Measurements from ENCODE around the gene TPP1.

TPP1 gene

DNA sequence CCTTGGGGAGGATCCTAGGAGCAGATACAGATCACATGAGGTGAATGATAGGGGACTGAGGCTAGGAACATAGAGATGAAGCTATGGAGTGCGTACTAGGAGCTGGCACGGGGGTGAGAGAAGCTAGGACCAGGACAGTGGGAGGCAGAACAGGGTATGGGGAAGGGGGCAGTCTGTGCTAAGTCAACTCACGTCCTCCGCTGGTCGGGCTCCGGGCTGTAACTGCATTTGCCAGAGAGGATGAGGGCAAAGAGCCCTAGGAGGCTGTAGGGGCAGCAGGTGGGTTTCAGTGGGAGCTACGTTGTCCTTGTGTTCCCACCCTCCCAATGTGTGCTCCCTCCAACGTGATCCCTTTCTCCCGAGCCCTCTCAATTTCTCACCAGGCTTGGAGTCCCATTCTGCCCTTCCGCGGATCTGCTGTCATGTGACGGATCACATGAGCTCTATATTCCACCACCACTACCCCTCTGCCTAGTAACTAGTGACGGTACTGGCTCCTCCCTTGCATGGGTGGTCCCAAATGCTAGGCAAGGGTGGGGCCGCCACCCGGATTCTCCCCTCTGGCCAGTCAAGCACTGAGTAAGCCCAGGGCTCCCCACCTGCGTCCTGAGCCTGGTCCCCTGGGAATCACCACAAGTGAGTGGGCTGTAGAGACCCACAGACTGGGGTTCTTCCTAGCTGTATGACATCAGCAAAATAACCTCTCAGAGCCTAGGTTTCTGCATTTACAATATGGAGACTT, at the start of gene TPP1:
Gene TPP1, minus strand, starts transcription at position 419 of the 742 bp plus-strand sequence. Its CDS starts 22 bp downstream, at position 397.
- DNase-seq (ENCODE audit: low read depth): peak; percentile 89

DNA sequence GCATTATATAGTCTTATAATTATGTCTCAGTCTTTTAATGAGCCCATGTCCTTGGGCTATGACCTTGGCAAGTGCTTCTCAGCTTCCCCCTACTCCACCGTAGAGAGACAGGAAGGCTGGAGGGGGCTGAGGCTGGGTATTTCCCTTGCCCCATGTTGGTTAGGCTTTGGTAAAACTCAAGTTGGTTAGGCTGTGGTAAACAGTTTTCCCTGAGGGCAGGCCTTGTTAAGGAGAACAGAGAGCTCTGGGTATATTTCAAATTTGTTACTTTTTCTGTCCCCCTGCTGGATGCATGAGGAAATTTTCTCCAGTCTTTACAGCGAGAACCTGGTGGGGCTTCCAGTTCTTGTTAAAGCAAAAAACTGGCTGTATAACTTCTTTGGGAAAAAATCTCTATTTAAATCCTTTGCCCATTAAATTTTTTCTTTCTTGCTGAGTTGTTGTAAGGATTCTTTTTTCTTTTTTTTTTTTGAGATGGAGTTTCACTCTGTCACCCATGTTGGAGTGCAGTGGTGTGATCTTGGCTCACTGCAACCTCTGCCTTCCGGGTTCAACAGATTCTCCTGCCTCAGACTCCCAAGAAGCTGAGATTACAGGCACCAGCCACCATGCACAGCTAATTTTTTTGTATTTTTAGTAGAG, 48.6 kb upstream of the TPP1 start:
- peak; percentile 26 for DNase-seq (ENCODE audit: low read depth)

DNA sequence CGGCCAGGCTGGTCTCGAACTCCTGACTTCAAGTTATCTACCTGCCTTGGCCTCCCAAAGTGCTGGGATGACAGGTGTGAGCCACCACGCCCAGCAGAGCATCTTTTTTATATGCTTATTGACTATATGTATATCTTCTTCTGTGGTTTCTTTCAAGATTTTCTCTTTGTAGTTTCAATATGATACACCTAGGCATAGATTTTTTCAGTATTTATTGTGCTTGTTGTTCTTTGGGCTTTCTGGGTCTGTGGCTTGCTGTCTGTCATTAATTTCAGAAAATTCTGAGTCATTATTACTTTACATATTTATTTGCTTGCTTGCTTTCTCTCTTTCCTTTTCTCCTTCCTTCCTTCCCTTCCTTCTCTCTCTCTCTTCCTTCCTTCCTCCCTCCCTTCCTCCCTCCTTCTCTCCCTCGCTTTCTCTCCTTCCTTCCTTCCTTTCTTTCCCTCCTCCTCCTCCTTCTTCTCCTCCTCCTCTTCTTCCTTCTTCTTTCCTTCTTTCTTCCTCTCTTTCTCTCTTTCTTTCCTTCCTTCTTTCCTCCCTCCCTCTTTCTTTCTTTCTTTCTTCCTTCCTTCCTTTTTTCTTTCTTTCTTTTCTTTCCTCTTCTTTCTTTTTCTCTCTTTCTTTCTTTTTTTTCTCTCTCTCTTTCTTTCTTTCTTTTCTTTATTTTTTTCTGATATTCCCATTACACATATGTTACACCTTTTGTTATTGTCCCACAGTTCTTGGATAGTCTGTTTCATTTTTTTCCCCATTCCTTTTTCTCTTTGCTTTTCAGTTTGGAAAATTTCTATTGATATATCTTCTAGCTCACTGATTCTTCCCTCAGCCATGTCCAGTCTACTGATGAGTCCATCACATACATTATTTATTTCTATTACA, 47.3 kb upstream of the TPP1 start:
- no peak for DNase-seq (ENCODE audit: low read depth)

DNA sequence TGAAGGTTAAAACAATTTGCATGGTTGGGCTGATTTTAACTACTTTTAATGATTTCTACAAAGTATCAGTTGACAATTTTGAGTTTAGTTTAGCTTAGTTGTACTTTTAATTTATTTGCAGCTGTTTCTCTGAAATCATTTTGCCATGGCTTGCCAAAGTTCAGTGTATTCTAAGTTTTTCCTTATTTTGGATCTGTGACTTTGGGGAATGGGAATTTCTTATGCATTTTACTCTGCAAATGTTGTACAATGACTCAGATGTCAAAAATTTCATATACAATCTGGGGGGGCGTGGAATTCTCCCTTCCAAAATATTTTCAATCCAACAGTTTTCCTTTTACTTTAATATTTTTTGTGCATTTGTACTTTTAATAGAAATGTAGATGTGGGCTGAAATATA, 45.3 kb upstream of the TPP1 start:
- no peak for DNase-seq (ENCODE audit: low read depth)

DNA sequence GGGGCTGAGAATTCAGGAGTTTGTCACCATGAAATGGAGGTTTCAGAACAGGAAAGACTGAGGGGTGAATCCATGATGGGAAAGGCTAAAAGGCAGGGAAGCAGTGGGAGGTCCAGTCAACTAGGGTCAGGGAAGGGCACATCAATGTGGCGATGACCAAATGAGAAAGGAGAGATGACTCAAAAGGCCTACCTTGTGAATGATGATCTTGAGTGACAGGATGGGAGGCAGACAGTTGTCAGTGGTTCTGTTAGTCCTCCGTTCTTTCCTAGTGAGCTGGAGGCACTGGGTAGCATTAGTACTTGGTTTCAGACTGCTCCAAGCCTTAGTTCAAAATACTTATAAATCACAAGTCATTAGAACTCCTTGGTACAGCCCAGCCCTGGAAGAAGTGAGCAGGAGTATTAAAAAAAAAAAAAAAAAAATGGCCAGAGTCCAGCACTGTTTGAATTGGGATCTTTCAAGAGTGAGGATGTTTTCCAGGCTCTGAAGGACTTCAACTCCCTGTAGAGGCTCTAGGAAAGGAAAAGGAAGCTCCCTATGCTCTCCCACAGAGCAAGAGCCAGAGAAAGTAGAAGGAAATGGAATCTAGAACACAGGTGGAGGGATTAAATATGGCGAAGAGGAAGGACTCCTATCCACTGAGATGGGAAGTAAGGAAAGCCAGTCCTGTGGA, 44.7 kb upstream of the TPP1 start:
- DNase-seq (ENCODE audit: low read depth): no peak

DNA sequence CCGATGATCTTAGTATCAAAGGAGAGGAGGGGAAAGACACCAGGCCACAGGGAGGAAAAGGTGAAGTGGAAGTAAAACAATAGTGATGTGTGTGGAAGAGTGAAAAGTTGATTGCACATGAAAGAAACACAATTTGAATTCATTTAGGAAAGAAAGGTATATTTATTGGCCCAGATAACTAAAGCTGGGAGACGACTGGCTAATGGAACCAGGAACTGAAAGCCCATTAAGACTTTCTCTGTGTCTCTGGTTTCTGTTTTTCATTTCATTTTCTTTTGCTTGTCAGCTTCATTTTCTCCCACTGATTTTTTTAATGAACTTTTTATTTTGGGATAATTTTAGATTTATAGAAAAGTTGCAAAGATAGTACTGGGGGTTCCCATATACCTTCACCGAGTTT, 41.5 kb upstream of the TPP1 start:
- DNase-seq (ENCODE audit: low read depth): no peak

DNA sequence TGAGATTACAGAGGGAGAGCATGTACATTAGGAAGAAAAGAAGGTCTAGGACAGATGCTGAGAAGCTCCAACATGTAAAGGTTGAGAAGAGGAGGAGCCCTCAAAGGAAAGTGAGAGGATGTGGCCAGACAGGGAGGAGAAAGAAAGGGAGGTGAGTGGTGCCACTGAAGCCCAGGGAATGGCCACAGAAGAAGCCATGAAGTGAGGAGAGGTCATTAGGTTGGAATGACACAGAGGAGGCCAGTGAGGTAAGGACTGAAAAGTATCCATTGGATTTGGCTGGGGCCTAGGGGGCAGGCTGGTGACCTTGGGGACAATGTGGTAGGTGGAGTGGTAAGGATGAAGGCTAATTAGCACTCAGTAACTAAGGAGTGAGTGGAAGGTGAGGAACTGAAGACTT, 39.4 kb upstream of the TPP1 start:
- DNase-seq (ENCODE audit: low read depth): no peak

DNA sequence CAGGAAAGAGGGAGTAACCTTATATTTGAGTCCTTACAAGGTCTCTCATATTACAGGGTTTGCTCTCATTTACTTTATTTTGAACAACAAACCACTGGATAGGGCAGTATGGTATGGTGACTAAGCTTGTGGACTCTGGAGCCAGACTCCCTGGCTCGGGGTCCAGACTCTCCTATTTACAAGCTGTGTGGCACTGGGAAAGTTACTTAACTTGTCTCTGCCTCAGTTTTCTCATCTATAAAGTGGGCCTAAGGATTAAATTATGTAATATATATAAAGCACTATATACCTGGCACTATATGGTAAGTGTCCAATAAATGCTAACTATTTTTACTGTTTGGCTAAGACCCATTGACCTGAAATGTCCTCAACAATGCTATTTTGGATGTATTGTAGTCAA, 38.1 kb upstream of the TPP1 start:
- DNase-seq (ENCODE audit: low read depth): peak; percentile 4

DNA sequence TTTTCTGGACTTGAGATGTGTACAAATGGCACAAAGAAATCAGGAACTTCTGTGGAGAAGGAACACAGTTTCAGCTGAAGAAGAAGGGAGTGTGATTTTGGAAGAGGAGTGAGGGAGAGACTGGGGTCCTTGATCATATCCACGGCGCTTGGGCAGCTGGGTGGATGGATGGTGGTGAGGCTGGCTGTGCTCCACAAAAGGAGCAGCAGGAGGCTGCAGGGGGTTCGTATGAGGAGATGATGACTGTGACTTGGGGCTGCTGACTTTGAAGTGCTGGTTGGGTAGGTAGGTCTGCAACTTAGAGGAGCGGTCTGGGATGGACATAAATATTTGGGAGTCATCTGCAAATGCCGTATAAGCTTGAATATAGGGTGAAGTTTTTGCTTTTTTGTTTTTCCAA, 37.7 kb upstream of the TPP1 start:
- no peak for DNase-seq (ENCODE audit: low read depth)

DNA sequence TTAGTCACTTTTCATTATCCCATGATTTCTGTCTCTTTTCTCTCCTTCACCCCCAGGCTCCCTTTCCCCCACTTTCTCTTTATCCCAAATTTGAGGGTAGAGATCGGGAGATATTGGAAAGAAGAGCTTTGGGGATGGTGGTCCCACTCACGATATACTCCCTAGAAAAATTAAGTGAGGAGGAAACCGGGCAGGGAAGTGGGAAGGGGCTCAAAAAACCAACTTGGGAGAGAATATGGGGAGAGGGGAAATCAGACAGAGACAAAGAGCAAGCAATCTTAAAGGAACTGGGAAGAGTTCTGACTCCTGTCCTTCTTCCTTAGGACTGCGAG, 37.3 kb upstream of the TPP1 start:
- DNase-seq (ENCODE audit: low read depth): no peak

DNA sequence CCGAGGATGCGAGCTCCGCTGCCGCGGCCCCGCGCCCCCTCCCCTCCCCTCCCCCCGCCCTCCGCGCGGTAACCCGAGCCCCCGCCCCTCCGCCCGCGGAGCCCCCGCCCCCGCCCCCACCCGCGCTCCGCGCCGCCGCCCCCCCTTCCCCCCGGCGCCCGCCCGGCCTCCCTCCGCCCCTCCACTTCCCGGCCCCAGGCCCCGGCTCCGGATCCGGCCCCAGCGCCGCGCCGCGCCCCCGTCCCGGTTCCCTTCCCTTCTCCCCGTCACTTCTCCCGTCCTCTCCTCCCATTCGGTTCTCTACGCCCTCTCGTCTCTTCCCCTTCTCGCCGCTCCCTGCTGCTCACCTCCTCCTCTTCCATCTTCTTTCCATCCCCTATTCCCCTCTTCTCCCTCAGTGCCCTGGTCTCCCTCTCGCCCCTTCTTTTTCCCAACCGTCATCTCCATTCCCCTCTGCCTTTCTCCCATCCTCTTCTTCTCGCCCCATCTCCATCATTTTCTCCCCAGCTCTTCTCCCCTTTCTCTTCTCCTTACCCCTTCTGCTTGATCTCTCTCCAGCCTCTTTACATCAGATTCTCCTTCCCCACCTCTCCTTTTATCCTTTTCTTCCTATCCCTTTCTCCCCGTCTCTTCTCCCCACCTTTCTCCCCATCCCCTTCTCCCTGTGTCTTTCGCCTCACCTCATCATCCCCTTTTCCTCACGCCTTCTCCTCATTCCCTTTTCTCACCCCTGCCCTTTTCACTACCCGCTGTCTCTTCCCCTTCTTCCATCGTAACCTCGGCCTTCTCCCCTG, 36.8 kb upstream of the TPP1 start, which contains the start of gene DCHS1:
Gene DCHS1, minus strand, starts transcription at position 20 of the 794 bp plus-strand sequence. CDS start 14,196 bp downstream, outside the sequence.
- DNase-seq (ENCODE audit: low read depth): no peak

DNA sequence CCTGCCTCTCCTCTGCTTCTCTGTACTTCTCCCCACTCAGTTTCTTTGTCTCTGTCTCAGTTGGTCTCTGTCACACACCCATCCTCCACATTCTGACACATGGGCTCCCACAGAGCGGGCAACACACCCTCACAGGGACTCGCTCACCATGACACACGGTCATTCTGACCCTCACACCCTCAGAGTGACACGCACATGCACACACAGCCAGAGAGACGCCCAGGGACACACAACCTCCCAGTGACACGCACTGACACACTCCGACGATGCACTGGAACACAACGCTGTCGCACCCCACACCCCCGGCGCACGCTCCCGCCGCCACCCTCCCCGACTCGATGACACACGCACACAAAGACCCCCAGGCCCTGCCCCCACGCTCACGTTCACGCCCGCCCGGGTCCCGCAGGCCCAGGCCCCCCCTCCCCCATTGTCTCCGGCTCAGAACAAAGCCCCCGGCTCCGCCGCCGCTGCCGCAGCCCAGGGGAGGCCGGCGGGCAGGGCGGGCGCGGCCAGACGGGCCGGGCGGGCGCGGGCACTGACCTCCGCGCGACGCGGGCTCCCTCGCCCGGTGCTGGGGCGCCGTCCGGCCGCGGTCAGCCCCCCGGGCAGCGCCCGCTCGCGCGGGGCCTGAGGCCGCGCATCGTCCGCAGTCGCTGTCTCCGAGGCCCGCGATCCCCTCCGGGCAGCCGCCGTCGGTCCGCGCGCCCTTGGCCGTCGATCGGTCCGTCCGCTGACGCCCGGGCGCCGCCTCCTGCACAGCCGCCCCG, 36.0 kb upstream of the TPP1 start:
- DNase-seq (ENCODE audit: low read depth): no peak

DNA sequence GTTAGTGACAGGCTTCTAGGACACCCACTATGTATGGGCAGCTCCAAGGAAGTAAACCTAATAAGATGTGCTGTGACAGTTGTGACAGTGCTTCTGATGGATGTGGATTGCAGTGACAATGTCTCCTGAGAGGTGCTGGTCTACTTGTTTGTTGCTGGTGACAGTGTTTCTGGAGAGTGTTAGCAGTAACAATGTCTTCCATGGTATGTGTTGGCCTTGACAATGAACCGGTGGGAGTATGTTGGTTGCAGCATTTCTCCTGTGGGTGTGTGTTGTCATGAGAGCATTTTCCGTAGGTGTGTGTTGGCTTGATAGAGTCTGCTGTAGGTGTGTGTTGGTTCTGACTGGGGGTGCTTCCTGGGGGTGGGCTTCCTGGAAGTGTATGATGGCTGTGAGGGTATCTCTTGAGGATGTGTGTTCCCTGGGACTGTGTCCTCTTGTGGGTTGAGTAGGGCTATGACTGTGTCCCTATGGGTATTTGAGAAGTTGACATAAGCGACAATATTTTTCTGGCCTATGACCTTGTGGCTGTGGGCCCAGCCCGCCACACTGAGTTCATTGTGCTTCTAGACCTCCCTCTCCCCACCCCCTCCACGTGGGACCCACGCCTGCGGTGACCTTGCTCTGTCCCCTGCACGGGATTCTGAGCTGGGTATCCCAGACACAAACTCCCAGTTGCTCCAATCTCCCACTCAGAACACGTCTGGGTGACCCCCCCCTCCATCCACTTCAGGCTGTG, 35.2 kb upstream of the TPP1 start:
- no peak for DNase-seq (ENCODE audit: low read depth)

DNA sequence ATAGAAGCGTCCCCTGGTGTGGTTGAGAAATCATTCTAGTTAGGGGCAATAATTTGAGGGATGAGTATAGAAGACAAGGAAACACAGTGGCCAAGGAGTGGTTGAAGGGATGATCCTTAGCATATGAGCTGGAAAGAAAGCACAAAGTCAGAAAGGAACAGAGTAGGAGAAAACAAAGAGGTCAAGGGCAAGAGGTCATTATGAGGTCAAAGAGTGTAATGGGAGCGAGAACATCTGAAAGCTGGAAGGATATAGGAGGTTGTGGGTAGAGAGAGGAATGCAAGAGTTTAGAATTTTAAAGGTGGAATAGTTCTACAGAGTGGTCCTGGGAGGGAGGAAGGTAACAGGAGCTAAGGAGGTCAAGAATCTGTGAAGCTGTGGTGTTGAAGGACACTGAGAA, 34.4 kb upstream of the TPP1 start:
- DNase-seq (ENCODE audit: low read depth): no peak

DNA sequence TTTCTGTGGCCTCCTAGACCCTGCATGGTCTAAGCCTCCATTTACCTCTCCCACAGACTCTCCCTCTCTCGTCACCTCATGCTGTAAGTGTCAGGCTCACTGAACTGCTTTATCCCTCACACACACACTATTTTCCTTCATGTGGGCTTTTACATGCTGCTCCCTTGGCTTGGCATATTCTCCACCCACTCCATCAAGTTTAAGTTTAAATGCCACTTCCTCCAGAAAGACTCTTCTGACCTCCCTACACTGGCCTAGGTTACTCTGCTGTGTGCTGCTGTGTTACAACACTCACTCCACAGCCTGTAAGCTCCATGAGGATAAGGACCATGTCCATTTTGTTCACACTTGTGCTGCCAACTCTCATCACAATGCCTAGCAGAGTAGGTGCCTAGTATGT, 33.9 kb upstream of the TPP1 start:
- DNase-seq (ENCODE audit: low read depth): no peak

DNA sequence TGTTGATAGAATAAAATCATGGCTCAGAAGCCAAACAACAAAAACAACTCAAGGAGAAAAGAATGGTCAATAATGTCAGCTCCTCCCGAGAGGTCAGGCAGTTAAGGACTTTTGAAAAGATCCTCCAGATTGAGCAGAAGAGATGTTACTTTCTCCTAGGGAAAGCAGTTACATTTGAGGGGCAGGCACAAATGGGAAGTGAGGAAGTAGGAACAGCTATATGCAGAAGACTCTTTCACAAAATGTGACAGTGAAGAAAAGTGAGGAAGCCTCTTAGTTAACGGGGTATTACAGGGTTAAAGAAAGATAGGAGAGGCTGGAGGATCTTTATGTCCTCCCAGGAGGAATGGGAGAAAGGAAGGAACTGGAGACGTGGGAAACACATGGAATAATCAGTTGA, 33.0 kb upstream of the TPP1 start:
- DNase-seq (ENCODE audit: low read depth): no peak

DNA sequence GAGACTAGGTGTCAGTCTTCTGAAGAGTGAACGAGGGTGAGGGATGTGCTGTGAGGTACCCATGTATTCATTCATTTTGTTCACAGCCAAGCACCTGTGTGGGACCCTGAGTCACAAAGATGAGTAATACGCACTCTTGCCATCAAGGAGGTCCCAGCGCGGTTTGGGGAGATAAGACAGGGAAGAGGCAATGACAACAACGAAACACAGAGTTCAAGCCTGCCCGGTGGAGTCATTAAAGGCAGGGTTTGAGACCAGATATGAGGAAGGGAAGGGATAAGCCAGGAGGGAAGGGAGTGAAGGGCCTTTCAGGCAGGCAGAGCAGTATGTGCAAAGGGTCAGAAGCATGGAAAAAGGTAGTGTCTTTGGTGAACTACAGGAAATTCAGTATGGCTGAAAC, 31.8 kb upstream of the TPP1 start:
- no peak for DNase-seq (ENCODE audit: low read depth)

DNA sequence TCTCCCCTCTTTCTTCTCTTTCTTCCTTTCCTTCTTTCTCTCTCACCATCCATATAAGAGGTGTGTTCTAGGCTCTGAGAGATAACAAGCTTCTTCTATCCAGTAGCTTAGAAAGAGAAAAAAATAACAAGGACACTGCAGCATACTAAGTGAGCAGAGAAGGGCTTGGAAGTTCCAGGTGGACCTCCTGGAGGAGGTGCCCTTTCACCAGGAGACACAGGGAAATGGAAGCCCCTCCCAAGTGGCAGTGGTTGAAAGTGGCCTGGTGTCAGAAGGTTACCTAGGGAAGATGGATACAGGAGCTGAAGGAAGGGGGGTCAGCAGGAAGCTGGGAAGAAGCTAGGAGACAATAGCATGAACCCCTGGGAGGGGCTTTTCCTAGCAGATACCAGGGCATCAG, 30.9 kb upstream of the TPP1 start:
- no peak for DNase-seq (ENCODE audit: low read depth)

DNA sequence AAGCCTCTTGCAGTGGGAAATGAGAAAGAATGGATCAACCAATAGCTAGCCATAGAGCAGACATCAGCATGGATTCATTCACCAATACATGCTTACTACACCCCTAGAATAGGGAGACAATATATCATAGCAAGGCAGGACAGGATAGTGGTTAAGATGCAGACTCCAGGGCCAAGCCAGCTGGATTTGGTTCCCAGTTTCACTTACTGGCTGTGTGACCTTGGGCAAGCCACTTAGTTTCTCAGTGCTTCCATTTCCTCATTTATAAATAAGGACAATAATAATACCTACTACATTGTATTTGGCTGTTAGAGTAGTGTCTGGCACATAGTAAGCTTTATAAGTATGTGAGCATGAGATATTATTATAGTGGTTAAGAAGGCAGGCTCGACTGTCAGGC, 29.3 kb upstream of the TPP1 start:
- no peak for DNase-seq (ENCODE audit: low read depth)

DNA sequence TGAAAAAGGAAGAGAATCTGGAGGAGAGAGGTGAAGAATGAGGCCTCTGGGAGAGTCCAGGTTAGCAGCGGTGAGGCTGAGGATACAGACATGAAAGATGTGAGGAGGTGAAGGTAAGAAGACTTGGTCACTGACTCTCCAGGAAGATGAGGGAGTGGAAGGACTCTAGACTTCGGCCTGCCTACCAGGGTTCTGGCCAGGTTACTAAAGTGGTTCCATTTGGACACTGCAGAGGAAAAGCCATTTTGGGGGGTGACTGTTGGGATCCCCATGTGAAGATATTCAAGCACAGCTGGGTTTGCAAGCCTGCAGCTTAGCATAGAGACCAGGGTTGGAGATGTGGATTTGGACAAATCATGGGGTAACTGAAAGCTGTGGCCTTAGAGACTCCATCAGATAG, 28.6 kb upstream of the TPP1 start:
- DNase-seq (ENCODE audit: low read depth): no peak

All from fibroblast of gingiva (primary cell).